HepG2 (cell line): ENCODE measurements around the gene GARIN5A. TPM values are rescaled to one million over a fixed set of nuclear protein-coding genes. Genes with fewer than 3 reads are reported as not detected.

Experiments
- GABPB1 ChIP-seq: IDR thresholded peaks from 2 replicates; pipeline ENCODE4 v1.6.1; 2016; ENCODE audit warnings: mild to moderate bottlenecking, missing genetic modification reagents, moderate library complexity, missing compliant biosample characterization
- HDAC2 ChIP-seq: sonication (generic); formaldehyde crosslinking; IDR thresholded peaks from 2 replicates; pipeline ENCODE4 v1.4.0; 2020; ENCODE audit warnings: missing genetic modification reagents
- HNF4A ChIP-seq: sonication (generic); formaldehyde crosslinking; IDR thresholded peaks from 2 replicates; pipeline ENCODE4 v1.4.0; 2020; ENCODE audit warnings: missing genetic modification reagents
- HNRNPK ChIP-seq: fragments of 200-400 bp; formaldehyde crosslinking; IDR thresholded peaks from 2 replicates; pipeline ENCODE4 v1.6.1; 2018; ENCODE audit warnings: low read length, low read depth, moderate library complexity, mild to moderate bottlenecking; ENCODE audit not compliant: poor library complexity, severe bottlenecking
- KLF9 ChIP-seq: IDR thresholded peaks from 2 replicates; pipeline ENCODE4 v1.6.1; 2016; ENCODE audit warnings: low read depth
- PAF1 ChIP-seq: IDR thresholded peaks from 2 replicates; pipeline ENCODE4 v1.6.1; 2016; ENCODE audit warnings: missing genetic modification reagents, missing compliant biosample characterization
- POLR2A ChIP-seq, 2 experiments: IDR thresholded peaks; 2 replicates each; pipeline ENCODE4 v1.6.1; 2011; ENCODE audit warnings: low read depth in 2 of 2, low read length in 2 of 2, mild to moderate bottlenecking in 1 of 2, moderate library complexity in 1 of 2; ENCODE audit not compliant: insufficient read depth in 1 of 2
- ZNF24 ChIP-seq: fragments of 450-650 bp; IDR thresholded peaks from 2 replicates; pipeline ENCODE4 v1.6.1; 2017; ENCODE audit warnings: antibody characterized with exemption, mild to moderate bottlenecking
- ZNF891 ChIP-seq: sonication (generic); formaldehyde crosslinking; IDR thresholded peaks from 2 replicates; pipeline ENCODE4 v1.5.0; 2020; ENCODE audit warnings: mild to moderate bottlenecking, missing genetic modification reagents
- polyA plus RNA-seq, 8 experiments: library from polyadenylated mRNA; depleted of rRNA in 3 of 8; stranded (reverse) in 7 of 8; unstranded in 1 of 8; fragments of >200 nt; fragmentation: Illumina TruSeq in 4 of 8; extraction: Trizol in 4 of 8; gene quantifications; 2 replicates each; pipeline versions ENCODE4 v1.2.1 to v1.2.3, GENCODE V29; 2011 to 2016; ENCODE audit warnings: low read depth in 4 of 8, missing spikeins in 1 of 8, mixed read lengths in 1 of 8; ENCODE audit not compliant: insufficient read depth in 1 of 8
- total RNA-seq, 5 experiments: library from RNA; depleted of rRNA; stranded (reverse); fragments of >200 nt; fragmentation: Illumina TruSeq; extraction: Trizol; gene quantifications; 2 replicates each; pipeline ENCODE4 v1.2.3, GENCODE V29; 2016; ENCODE audit warnings: low read depth in 1 of 5
- TF ChIP-seq, protein P1 (sequence below): sonication (generic); formaldehyde crosslinking; IDR thresholded peaks from 2 replicates; pipeline ENCODE4 v1.5.0; 2020; ENCODE audit warnings: mild to moderate bottlenecking, missing genetic modification reagents, borderline replicate concordance

Gene GARIN5A
- total and polyA plus RNA-seq, 2 of the 13 experiments (the other 11 are each of a cell fraction or from before 2014, with no cell fraction given), result not detected

GRCh38 chr19:50513746-50514345 is 37.2 kb upstream of the GARIN5A start, which contains the start of gene ASPDH (continued):
- no peak for TF ChIP-seq KLF9 (CRISPR knock-in tag)
- peak; percentile 94 for TF ChIP-seq HNF4A
- no peak for TF ChIP-seq ZNF891 (CRISPR knock-in tag)
- TF ChIP-seq HNRNPK, result peak; percentile 45
- TF ChIP-seq POLR2A (IDR thresholded peaks at IDR 0.05; ENCODE audit: insufficient read depth in 1 of 2, low read depth in 2 of 2, low read length in 2 of 2), result peak; percentile 51 to 72; a peak in 3 of 4 replicates
- peak; percentile 53; the same call in 1 of the 2 replicates for TF ChIP-seq GABPB1 (CRISPR knock-in tag)
- 0 out of 2 replicates have a peak, but pooled peaks have one; percentile 21 for TF ChIP-seq HDAC2 (CRISPR knock-in tag)
- no peak for TF ChIP-seq PAF1 (CRISPR knock-in tag)
- TF ChIP-seq, protein P1, sequence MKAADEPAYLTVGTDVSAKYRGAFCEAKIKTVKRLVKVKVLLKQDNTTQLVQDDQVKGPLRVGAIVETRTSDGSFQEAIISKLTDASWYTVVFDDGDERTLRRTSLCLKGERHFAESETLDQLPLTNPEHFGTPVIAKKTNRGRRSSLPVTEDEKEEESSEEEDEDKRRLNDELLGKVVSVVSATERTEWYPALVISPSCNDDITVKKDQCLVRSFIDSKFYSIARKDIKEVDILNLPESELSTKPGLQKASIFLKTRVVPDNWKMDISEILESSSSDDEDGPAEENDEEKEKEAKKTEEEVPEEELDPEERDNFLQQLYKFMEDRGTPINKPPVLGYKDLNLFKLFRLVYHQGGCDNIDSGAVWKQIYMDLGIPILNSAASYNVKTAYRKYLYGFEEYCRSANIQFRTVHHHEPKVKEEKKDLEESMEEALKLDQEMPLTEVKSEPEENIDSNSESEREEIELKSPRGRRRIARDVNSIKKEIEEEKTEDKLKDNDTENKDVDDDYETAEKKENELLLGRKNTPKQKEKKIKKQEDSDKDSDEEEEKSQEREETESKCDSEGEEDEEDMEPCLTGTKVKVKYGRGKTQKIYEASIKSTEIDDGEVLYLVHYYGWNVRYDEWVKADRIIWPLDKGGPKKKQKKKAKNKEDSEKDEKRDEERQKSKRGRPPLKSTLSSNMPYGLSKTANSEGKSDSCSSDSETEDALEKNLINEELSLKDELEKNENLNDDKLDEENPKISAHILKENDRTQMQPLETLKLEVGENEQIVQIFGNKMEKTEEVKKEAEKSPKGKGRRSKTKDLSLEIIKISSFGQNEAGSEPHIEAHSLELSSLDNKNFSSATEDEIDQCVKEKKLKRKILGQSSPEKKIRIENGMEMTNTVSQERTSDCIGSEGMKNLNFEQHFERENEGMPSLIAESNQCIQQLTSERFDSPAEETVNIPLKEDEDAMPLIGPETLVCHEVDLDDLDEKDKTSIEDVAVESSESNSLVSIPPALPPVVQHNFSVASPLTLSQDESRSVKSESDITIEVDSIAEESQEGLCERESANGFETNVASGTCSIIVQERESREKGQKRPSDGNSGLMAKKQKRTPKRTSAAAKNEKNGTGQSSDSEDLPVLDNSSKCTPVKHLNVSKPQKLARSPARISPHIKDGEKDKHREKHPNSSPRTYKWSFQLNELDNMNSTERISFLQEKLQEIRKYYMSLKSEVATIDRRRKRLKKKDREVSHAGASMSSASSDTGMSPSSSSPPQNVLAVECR (CRISPR knock-in tag), result peak; percentile 10; the same call in 1 of the 2 replicates
- TF ChIP-seq ZNF24, result no peak
- TF ChIP-seq, all 625 proteins: peak for 56
